HG02852 (cell line): ENCODE data around the gene CD101.
"Not testable (repeated sequence)": the region's sequence is repeated elsewhere in the genome, so short reads cannot be mapped to it uniquely, and the experiment has no call there.

ENCODE experiments used
- ATAC-seq: cut with Tn5 transposase; IDR thresholded peaks from one replicate; pipeline ENCODE4 v1.9.1; 2021; ENCODE audit warnings: mild to moderate bottlenecking, moderate library complexity; ENCODE audit not compliant: unreplicated experiment

Gene CD101, protein sequence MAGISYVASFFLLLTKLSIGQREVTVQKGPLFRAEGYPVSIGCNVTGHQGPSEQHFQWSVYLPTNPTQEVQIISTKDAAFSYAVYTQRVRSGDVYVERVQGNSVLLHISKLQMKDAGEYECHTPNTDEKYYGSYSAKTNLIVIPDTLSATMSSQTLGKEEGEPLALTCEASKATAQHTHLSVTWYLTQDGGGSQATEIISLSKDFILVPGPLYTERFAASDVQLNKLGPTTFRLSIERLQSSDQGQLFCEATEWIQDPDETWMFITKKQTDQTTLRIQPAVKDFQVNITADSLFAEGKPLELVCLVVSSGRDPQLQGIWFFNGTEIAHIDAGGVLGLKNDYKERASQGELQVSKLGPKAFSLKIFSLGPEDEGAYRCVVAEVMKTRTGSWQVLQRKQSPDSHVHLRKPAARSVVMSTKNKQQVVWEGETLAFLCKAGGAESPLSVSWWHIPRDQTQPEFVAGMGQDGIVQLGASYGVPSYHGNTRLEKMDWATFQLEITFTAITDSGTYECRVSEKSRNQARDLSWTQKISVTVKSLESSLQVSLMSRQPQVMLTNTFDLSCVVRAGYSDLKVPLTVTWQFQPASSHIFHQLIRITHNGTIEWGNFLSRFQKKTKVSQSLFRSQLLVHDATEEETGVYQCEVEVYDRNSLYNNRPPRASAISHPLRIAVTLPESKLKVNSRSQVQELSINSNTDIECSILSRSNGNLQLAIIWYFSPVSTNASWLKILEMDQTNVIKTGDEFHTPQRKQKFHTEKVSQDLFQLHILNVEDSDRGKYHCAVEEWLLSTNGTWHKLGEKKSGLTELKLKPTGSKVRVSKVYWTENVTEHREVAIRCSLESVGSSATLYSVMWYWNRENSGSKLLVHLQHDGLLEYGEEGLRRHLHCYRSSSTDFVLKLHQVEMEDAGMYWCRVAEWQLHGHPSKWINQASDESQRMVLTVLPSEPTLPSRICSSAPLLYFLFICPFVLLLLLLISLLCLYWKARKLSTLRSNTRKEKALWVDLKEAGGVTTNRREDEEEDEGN

DNA sequence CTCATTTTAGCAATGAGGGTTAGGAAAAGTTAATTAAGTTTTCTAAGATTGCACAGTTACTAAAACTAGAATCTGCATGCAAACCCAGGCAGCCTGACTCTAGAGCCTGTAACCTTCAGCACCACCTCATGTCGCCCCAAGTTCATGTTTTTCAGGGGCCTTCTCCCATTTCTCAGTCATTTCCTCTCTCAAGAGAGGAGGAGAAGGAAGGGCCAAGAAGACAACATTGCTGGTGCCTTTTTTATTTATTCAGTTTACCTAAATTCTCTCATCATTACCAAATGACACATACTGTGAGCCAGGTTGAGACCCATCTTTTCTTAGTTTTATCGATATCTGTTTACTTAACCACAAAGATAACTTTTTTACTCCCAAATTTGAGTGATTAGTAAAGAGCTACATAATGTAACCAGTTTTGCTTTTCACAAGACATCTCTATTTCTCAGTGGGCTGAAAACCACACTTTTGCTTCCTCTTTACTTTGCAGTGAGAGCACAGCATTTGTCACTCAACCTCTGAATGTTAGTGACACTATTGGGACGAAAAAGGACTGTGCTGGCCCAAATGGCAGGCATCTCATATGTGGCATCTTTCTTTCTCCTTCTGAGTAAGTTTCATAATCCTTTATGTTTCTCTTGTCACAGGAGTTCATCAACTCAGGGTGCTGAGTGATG is at the start of gene CD101:
Gene CD101, plus strand, starts transcription at position 507 of the 674 bp plus-strand sequence. Its CDS starts 58 bp downstream, at position 565.
- peak; percentile 96 for ATAC-seq

DNA sequence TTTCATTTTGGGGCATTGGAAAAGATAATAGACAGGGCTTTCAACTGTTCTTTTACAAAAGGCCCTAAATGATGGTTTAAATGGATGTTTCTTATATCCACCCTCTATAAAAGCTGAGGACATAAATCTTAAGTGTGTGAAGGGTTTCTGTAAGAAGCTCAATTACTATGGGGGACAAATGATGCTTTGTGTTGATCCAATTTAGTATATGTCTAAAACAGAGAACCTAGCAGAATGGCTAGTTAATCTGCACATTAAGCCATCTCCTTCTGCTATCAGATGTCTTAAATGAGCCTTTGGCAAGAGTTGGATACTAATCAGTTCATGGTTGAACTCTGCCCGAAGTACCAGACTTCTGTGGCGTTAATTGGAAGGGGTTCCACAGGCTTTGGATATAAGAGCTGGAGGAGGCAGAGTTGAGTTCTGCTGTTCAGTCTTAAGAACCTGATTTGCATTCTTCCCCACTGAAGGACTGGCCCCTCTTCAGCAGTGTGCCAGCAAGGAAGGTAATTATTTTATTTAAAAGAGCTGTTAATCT is 48.8 kb upstream of the CD101 start:
- no peak for ATAC-seq

DNA sequence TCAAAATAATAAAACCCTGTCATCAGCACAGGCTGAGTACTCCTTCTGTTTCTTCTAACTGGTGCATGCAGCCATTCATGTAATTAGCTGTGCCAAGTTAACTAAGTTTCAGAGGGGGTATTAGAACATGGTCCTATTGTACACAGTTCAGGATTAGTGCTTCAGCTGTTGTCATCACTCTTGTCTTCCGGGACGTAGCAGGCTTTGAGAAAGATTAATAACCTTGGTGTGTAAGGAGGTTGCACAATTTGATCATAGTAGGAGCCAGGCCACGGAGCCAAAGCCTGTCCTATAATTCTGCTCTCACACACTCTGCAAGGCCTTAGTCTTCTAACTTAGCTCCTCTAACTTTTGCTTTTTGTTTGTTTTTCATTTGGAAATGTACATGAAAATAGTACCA is 47.1 kb upstream of the CD101 start:
- ATAC-seq, result no peak

DNA sequence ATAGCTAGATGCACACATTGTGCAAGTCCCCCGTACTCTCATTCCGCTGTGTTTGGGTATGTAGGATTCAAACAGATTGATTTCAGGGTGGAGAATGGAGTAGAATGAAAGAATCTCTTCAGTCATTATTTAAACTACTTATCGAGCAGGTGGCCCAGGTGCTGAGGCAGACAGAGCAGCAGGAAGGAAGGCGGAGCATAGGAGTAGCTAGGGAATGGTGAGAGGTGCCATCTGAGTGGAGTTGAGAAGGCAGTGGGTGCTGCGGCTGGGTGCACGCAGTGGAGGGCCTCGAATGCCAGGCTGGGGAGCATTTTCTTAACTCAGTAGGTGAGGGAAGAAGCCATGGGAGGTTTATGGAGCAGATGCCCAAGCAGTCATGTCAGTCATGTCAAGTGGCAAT is 45.2 kb upstream of the CD101 start:
- no peak for ATAC-seq

DNA sequence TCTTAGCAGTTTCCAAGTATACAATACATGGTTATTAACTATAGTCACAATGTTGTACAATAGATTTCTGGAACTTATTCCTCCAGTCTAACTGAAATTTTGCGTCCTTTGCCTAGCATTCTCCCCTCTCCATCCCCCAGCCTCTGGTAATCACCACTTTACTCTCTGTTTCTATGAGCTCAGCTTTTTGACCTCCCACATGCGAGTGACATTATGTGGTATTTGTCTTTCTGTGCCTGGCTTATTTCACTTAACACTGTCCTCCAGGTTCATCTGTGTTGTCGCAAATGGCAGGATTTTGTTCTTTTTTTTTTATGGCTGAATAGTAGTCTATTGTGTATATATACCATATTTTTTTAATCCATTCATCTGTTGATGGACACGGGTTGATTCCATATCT is 43.9 kb upstream of the CD101 start:
- no peak for ATAC-seq

DNA sequence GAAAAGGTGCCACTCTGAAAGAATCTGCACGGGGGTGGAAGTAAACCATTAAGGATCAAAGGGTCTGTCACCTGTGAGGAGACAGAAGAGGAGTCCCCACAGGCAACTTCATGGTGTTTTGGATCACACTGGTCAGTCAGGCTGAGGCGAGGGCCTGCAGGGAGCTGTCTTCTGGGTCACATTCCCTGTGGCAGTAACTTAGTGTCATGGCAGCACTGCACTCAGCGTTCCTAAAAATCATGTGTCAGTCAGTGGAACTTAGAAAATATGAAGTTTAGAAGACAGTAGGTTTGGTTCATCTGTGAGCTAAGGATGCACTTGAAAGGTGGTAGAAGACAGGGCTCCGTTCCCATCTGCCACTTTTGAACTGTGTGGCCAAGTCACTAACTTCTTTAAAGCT is 43.5 kb upstream of the CD101 start:
- no peak for ATAC-seq

DNA sequence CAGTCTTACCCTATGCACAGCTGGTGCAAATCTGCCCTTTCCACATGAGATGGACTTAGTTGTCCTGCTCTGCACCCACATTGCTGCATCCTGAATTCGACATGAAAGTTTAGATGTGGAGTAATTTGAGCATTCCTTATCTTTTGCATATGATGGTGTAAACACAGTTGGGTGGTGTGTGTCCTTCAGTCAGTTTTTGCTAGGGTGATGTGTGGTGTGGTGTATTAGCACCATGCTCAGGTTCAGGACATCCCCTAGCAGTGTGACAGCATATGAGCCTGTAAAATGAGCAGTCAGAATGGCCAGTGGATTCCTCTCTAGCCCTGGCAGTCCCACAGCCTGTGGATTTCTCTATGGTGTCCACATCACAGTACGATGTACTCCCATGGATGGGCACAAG is 42.6 kb upstream of the CD101 start:
- no peak for ATAC-seq

DNA sequence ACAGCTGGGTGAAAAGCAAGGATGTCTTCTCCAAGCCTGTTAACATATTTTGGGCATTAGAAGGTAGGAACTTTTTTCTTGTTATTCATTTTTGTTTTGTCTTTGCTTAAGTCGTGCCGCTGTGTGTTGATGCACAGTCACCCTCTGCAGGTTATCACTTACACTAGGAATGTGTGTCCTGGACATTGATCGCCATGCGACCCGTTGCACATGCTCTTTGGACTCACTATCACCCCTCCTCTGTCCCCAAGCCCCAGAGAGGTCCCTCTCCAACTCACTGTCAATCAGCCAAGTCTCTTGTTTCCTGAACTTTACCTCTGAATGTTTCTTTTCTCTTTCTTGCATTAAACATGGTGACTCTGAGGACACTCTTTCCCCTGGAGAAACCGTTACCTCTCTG is 40.0 kb upstream of the CD101 start:
- no peak for ATAC-seq

DNA sequence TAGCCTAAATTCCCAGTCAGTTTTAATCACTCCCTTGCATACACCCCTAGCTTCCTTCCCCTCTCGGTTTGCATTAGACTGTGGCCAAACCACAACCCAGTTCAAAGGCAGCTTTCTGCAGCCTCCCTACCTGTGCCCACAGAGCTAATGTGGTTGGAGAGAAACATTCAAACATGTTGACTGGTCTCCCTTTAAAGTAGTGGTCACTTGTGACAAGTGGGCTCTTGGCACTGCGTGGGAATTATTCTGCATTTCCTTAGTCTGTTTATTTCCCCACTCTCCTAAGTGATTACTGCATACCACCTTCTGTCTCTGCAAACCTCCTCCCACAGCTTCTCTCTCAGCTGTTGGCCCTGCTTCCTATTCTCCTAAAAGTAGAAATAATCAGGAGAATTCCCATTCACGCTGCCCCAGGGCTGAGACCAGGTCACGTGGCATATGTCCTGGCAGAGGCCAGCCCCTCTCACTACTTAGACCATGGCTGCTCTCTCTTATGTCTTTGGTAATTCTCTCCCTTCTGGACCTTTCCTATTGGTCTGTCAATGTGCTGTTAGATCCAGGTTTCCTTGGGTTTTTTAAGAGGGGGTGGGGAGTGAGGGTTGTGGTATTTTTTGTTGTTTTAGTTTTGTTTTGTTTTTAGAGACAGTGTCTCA is 38.4 kb upstream of the CD101 start:
- ATAC-seq, result no peak

DNA sequence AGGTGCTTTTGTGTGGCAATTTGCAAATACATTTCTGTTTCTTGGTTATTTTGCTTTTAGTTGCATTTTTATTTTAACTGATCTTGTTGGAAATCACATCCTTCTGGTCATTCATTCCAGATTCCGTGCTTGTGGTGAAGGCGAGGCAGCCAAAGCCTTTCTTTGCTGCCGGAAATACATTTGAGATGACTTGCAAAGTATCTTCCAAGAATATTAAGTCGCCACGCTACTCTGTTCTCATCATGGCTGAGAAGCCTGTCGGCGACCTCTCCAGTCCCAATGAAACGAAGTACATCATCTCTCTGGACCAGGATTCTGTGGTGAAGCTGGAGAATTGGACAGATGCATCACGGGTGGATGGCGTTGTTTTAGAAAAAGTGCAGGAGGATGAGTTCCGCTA is 34.8 kb upstream of the CD101 start:
- ATAC-seq, result no peak

DNA sequence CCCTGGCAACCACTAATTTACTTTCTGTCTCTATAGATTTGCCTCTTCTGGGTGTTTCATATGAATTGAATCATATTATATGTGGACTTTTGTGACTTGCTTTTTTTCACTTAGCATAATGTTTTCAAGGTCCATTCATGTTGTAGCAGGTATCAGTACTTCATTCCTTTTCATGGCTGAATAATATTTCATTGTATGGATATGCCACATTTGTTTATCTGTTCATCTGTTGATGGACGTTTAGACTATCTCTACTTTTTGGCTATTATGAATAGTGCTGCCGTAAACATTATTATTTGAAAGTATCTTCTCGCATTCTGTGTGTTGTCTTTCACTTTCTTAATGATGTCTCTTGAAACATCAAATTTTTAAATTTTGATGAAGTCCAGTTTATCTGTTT is 32.8 kb upstream of the CD101 start:
- ATAC-seq, result no peak

DNA sequence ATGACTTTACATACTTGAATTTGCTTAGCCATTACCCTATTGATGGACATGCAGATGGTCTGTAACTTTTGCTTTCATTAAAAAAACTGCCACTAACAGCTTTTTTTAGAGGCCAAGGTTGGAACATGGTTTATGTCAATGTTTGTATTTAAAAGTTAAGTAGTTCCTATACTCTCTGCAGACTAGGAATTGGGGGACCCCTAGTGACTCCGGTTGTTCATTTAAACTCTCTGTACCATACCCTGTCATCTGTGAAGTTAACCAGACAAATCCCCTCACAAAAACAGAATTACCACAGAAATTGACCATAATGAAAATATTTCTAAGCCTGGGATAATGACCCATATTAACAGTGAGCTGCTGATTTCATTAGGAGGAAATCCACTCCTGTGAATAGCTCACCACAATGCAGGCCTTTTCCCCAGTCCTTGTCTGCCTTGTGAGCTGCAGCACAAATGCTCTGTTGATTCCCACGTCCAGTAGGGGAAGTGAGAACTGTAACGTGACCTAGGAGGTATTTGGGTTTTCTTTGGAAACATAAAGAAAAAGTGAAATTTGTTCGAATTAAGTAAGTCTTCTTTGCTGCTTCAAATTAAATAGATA is 30.2 kb upstream of the CD101 start:
- no peak for ATAC-seq

DNA sequence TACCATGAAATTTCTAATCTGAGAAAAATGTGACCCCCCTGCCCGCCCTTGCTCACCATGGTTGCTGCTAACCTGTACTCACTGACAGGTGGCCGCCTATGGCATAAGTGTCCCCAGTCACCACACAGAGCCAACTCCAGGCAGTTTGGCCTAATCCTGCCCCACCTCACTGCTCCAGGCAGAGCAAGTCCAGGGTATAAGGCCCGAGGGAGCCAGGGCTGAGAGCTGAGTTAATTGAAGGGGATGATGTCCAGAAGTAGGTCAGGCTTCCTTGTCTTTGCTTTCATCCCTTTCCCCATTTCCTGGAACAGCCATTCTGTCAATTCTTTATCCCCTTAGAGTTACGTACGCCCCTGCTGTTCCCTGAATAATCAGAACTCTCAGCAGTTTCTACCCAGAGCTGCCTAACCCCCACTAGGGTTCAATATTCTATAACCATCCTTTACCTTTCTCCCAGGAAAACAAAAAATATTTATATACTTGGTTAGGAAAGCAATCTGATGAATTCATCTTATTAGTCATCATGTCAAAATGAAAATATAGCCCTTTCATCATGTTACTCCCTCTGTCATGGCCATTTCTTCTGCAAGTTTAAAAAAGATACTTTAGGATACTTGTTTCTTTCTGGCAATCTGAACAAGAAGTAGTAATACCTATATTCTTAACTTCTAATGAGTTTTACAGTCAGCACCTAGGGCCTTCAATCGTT is 29.4 kb upstream of the CD101 start:
- ATAC-seq, result no peak

DNA sequence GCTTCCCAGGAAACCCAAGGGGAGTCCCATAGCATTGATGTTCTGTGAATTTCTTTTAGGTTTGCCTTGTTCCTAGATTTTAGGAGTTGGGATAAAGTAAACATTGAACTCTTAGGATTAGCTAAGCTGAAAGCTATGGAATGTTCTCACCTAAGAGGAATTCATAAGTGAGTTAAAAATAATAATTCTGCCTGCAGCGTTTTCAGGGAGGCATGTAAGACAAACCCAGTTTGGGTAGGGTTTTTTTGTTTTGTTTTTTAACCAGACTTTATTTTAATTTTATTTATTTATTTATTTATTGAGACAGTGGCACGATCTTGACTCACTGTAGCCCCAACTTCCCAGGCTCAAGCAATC is 28.9 kb upstream of the CD101 start:
- no peak for ATAC-seq

DNA sequence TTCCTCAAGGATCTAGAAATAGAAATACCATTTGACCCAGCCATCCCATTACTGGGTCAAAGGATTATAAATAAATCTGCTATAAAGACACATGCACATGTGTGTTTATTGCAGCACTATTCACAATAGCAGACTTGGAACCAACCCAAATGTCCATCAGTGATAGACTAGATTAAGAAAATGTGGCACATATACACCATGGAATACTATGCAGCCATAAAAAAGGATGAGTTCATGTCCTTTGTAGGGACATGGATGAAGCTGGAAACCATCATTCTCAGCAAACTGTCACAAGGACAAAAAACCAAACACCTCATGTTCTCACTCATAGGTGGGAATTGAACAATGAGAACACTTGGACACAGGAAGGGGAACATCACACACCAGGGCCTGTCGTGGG is 21.3 kb upstream of the CD101 start:
- ATAC-seq, result not testable (repeated sequence)

DNA sequence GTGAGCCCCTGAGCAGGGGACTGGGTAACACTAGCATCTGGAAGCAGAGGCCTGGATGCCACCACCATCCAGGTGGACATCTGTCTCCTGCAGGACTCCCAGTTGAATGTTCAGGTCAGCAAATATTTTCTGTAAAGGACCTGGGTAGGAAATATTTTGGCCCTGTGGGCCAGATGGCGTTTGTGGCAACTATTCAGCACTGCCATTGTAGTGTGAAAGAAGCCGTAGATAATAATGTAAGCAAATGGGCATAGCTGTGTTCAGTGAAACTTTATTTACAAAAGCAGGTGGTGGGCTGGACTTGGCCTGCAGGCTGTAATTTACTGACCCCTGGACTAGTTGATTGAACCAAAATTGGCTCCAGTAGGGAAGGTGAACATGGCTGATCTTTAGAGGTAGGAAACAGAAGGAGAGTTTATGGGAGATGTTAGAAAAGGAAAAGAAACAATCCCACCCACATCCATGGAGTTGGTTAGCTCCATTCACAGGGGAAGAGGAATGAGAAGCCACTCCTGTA is 20.0 kb upstream of the CD101 start:
- ATAC-seq, result no peak

DNA sequence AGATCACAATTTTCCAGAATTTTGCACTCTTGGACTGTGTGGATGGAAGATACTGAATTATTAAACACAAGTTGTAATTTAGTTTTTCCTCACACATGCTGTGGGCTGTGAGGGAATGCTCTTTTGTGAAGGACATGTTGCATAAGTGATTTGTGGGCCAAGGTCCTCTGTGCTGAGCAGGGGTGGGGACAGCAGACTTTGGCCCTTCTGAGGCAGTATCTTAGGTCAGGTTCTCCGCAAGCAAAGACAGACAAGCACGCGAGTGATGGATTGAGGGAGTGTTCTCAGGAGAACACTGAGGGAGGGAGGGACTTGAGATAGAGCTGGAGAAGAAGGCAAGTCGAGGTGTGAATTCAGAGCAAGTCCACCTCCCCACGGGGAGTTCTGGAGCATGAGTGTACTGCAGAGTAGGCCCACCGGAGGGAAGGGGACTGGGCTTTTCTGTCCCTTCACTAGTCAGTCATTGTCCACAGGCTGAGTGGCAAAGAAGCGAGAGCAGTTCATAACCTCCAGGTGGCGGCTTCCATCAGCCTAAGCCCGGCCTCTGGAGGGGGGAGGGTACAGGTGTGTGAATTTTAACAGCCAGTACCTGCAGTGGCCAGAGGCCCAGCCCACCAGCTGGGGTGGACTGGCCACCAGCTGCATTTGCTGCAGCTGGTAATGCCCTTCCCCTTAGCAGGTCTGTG is 19.1 kb upstream of the CD101 start:
- ATAC-seq, result no peak

DNA sequence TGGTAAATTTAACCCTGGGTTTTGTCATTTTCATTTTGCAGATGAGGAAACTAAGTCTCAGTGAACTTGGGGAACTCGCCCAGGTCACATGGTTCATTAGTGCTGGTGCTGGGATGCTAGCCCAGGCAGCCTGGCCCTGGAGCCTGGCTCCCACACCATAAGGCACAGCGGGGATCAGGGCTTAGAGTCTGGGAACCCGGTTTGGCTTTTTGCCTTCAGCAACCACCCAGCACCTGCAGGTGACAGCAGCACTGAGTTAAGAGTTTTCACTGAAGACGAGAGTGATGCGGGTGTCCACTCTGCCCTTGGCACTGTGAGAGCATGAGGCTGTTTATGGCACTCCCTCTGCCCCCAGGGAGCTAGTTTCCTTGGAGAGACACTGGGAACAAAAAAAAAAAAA is 18.4 kb upstream of the CD101 start:
- ATAC-seq, result no peak

DNA sequence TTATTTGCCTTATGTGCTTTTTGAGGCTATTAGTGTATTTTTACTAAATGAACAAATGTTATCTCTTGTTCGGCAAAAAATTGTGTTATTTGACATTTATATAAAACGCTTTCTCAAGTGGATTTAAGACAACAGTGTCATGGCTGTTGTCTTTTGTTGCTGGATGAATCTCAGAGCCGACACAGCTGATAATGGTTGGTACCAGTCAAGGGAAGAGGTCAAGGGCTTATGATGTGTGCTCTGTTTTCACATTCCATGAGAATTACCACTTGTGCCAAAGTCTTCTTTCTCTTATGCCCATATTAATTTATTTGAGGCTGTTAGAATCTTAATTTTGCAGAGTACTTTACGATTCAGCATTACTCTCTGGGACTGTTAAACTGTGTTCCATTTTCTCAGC is 17.9 kb upstream of the CD101 start:
- no peak for ATAC-seq
